Measurements from ENCODE around the gene ACSF2.

The ACSF2 gene

DNA sequence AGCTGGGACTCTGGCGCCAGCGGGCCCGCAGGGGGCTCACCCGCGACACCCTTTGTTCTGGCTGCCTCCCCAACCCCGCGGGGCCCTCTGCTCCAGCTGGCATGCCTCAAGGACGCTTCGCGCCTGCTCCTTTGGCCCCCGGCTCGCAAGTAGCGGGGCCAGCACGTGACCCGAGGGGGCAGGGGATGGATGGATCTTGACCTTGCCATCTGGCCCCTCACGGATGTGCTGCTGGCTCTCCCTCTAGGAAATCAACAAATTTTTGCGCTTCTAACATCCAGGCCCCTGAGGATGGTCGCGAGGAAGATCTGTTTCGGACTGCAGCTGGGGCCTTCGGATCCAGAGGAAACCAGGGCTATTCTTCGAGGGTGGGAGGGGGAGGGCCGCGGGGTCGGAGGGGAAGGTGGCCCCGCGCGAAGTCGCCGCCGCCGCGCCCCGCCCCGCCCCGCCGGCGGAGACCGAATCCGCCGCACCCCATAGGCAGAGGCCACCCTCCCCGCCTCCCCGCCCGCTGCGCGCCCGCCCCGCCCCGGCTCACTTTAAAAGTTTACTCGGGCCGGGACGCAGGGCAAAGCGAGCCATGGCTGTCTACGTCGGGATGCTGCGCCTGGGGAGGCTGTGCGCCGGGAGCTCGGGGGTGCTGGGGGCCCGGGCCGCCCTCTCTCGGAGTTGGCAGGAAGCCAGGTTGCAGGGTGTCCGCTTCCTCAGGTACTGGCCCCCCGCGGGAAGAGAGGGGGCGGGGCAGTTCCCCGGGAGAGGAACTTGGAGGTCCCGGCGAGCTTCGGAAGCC is at the start of gene ACSF2:
Gene ACSF2, plus strand, starts transcription at position 537 of the 790 bp plus-strand sequence. Its CDS starts 44 bp downstream, at position 581.
- peaks cover 0 to 13% (median 0%) of the 10 kb centered on the region in 11 experiments; a peak in 6 of 22 replicates for H3K36me3 ChIP-seq
- H3K9ac ChIP-seq, result peak within 1 kb of the TSS; percentile 73 to 83 (median 80)
- TF ChIP-seq Cebpa-rat (IDR thresholded peaks at IDR 0.05), result no peak
- H3K4me1 ChIP-seq, result peaks cover 55 to 75% (median 64%) of the 10 kb centered on the region in 10 experiments
- H3K27me3 ChIP-seq, result no peaks in the 10 kb centered on the region
- H3K27ac ChIP-seq, result peak within 1 kb of the TSS; percentile 8 to 83 (median 73); a peak in 21 of 22 replicates
- peaks cover 0 to 21% (median 0%) of the 10 kb centered on the region in 11 experiments; a peak in 3 of 22 replicates for H4K20me1 ChIP-seq
- H3K9me3 ChIP-seq (replicated peaks in 1 of 11), result no peaks in the 10 kb centered on the region
- peak within 1 kb of the TSS; percentile 86 to 99 (median 98) for H3K4me2 ChIP-seq
- peak within 1 kb of the TSS; percentile 60 to 80 (median 68) for H3K4me3 ChIP-seq

- no peaks in the 10 kb centered on the region for H3K9me3 ChIP-seq (replicated peaks in 1 of 11)
- peaks cover 48 to 97% (median 76%) of the 10 kb centered on the region in 11 experiments for H3K36me3 ChIP-seq
- H4K20me1 ChIP-seq, result peaks cover 0 to 55% (median 26%) of the 10 kb centered on the region in 11 experiments; a peak in 11 of 22 replicates
- H3K4me3 ChIP-seq, result no peak overlapping the region
- H3K9ac ChIP-seq, result no peak overlapping the region; a peak in 1 of 22 replicates
- H3K27me3 ChIP-seq, result no peaks in the 10 kb centered on the region
- peak overlapping the region in 2 of 11 experiments; percentile 29 to 51; a peak in 3 of 22 replicates for H3K4me2 ChIP-seq
- peaks cover 0 to 21% (median 2%) of the 10 kb centered on the region in 10 experiments; a peak in 7 of 20 replicates for H3K4me1 ChIP-seq
- no peak for TF ChIP-seq Cebpa-rat (IDR thresholded peaks at IDR 0.05)
- 0 out of 22 replicates have a peak overlapping the region, but pooled peaks of 1 of the 11 experiments have one; percentile 17 for H3K27ac ChIP-seq
These were observed 46.5 kb upstream of the ACSF2 start for GRCh38 chr17:50379351-50380132.

DNA sequence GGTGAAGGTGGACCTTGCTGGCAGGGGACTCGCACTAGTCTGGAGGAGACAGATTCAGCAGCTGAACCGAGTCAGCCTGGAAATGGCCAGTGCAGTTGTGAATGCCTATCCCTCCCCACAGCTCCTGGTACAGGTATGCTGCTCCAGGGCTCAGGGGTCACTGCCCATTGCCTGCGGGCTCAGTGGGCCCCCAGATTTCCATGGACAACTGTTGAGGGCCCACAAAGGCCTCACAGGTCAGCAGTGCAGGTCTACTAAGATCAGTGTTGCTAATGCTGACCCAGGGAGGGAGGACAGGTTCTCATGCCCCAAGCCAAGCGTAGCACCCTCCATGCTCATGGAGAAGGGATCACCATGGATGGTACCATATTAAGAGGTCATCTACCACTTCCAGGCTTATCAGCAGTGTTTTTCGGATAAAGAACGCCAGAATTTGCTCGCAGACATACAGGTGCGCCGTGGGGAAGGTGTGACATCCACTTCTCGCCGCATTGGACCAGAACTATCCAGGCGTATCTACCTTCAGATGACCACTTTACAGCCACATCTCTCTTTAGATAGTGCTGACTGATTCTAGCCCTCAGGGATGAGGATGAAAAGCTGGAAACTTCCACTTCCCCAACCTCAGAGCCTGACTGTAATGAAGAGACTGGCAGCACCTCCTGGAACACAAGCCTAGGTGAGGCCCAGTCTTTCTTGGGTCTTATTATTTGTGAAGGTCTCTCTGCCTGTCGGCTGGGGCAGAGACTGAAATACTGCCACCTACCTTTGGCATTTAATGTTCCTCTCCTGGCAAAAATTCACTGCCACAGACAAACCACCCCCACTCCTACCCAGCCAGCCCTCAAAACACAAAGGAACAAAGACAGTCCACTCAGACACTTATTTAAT is 45.4 kb upstream of the ACSF2 start:
- Histone ChIP-seq H3K27me3 (no peaks in the 10 kb centered on the region), H3K9me3 (replicated peaks in 1 of 11) (no peaks in the 10 kb centered on the region), H4K20me1 (peaks cover 0 to 66% (median 26%) of the 10 kb centered on the region in 11 experiments; a peak in 14 of 22 replicates), H3K4me2 (peak overlapping the region in 1 of 11 experiments; percentile 7; a peak in 1 of 22 replicates), H3K36me3 (peaks cover 58 to 100% (median 87%) of the 10 kb centered on the region in 11 experiments), H3K27ac (no peak overlapping the region), H3K4me3 (no peak overlapping the region), H3K9ac (no peak overlapping the region), H3K4me1 (peaks cover 0 to 21% (median 2%) of the 10 kb centered on the region in 10 experiments; a peak in 7 of 20 replicates)
- no peak for TF ChIP-seq Cebpa-rat (IDR thresholded peaks at IDR 0.05)

- Histone ChIP-seq H3K9me3 (replicated peaks in 1 of 11) (no peaks in the 10 kb centered on the region), H3K27me3 (no peaks in the 10 kb centered on the region), H3K4me2 (no peak overlapping the region), H3K27ac (no peak overlapping the region), H3K9ac (no peak overlapping the region), H3K4me3 (no peak overlapping the region), H4K20me1 (peaks cover 0 to 72% (median 27%) of the 10 kb centered on the region in 11 experiments; a peak in 17 of 22 replicates), H3K4me1 (peaks cover 0 to 21% (median 2%) of the 10 kb centered on the region in 10 experiments; a peak in 7 of 20 replicates), H3K36me3 (peaks cover 66 to 100% (median 88%) of the 10 kb centered on the region in 11 experiments)
- TF ChIP-seq Cebpa-rat (IDR thresholded peaks at IDR 0.05), result no peak
These were observed 44.7 kb upstream of the ACSF2 start for GRCh38 chr17:50381260-50381815.

GRCh38 chr17:50381920-50382319 is 44.1 kb upstream of the ACSF2 start:
- Histone ChIP-seq H3K27me3 (no peaks in the 10 kb centered on the region), H3K4me1 (peaks cover 0 to 21% (median 2%) of the 10 kb centered on the region in 10 experiments; a peak in 7 of 20 replicates), H3K9me3 (replicated peaks in 1 of 11) (no peaks in the 10 kb centered on the region), H3K4me2 (no peak overlapping the region), H4K20me1 (peaks cover 5 to 78% (median 33%) of the 10 kb centered on the region in 11 experiments; a peak in 20 of 22 replicates), H3K27ac (no peak overlapping the region), H3K9ac (no peak overlapping the region), H3K4me3 (no peak overlapping the region), H3K36me3 (peaks cover 72 to 100% (median 91%) of the 10 kb centered on the region in 11 experiments)
- no peak for TF ChIP-seq Cebpa-rat (IDR thresholded peaks at IDR 0.05)

- Histone ChIP-seq H3K4me3 (no peak overlapping the region), H3K9ac (no peak overlapping the region), H3K9me3 (replicated peaks in 1 of 11) (no peaks in the 10 kb centered on the region), H3K4me1 (peaks cover 0 to 21% (median 2%) of the 10 kb centered on the region in 10 experiments; a peak in 7 of 20 replicates), H4K20me1 (peaks cover 5 to 88% (median 43%) of the 10 kb centered on the region in 11 experiments; a peak in 21 of 22 replicates), H3K36me3 (peaks cover 82 to 100% (median 96%) of the 10 kb centered on the region in 11 experiments), H3K4me2 (no peak overlapping the region), H3K27me3 (no peaks in the 10 kb centered on the region), H3K27ac (no peak overlapping the region)
- no peak for TF ChIP-seq Cebpa-rat (IDR thresholded peaks at IDR 0.05)
These were observed 43.1 kb upstream of the ACSF2 start for GRCh38 chr17:50382931-50383330.

DNA sequence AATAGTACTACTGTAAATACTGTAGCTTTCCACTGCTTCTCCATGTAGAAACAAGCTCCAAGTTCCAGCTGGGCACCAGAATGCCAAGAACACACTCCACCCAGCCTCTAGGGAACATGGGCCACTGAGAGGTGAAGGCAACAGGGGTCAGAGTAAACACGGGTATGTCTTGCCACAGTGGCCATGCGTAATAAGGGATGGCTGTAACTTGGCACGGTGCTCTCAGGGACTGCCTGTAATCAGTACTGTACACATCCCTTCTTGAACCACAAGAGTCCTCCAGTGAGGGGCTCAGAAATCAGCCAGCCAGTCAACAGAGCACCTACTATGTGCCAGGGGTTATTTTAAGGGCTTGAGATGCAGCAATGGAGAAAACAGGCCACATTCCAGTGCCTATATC is 39.5 kb upstream of the ACSF2 start:
- no peak overlapping the region for H3K9ac ChIP-seq

More for the DNA sequence above, 39.5 kb upstream of the ACSF2 start:
- Histone ChIP-seq H3K4me1 (peaks cover 0 to 2% (median 0%) of the 10 kb centered on the region in 10 experiments; a peak in 1 of 20 replicates), H4K20me1 (peaks cover 9 to 98% (median 68%) of the 10 kb centered on the region in 11 experiments; a peak in 20 of 22 replicates), H3K4me2 (no peak overlapping the region), H3K36me3 (peaks cover 100% of the 10 kb centered on the region in 11 experiments), H3K4me3 (no peak overlapping the region), H3K27ac (no peak overlapping the region), H3K9me3 (replicated peaks in 1 of 11) (no peaks in the 10 kb centered on the region), H3K27me3 (no peaks in the 10 kb centered on the region)
- TF ChIP-seq Cebpa-rat (IDR thresholded peaks at IDR 0.05), result no peak
